Temporal lobe (tissue), 1 donor: ENCODE results near the gene SIDT2. TPM values are rescaled to one million over a fixed set of nuclear protein-coding genes. Genes with fewer than 3 reads are reported as not detected.

Source experiments
- total RNA-seq: library from RNA; depleted of rRNA; stranded (reverse); fragments of >200 nt; gene quantifications from one replicate; pipeline ENCODE4 v1.2.3, GENCODE V29; 2014

SIDT2 gene
- total RNA-seq, 1 donor from 2014 or later = 11.3 TPM

Other genes starting within 250 kb of the SIDT2 start
- gene SIK3, start 80.3 kb upstream of the SIDT2 start, total RNA-seq = 21.6 TPM
- gene PAFAH1B2, start 34.5 kb upstream of the SIDT2 start, total RNA-seq = 142 TPM
- 13.0 TPM for gene TAGLN, start 20.6 kb downstream of the SIDT2 start, total RNA-seq
- 17.0 TPM for gene PCSK7, start 53.3 kb downstream of the SIDT2 start, total RNA-seq
- 14.8 TPM for gene RNF214, start 53.9 kb downstream of the SIDT2 start, total RNA-seq
- gene BACE1-AS, start 112.6 kb downstream of the SIDT2 start, total RNA-seq = 6.9 TPM
- 30.7 TPM for gene BACE1, start 137.5 kb downstream of the SIDT2 start, total RNA-seq
- 11.8 TPM for gene CEP164, start 149.1 kb downstream of the SIDT2 start, total RNA-seq